OCI-LY7 (cell line): Measurements from ENCODE around the gene PPP3CB.

Experiments used
- CTCF ChIP-seq: fragments of 200-600 bp; sonication (generic); conservative IDR thresholded peaks from 2 replicates; pipeline ENCODE4 v1.5.1; 2014; ENCODE audit warnings: mild to moderate bottlenecking, antibody characterized with exemption, low read length, moderate library complexity, mixed read lengths
- EZH2phosphoT487 ChIP-seq: fragments of 200-600 bp; sonication (generic); IDR thresholded peaks from 2 replicates; pipeline ENCODE4 v1.6.1; 2018; ENCODE audit warnings: low read depth, borderline replicate concordance, mild to moderate bottlenecking, mixed run types, antibody characterized with exemption, low read length, moderate library complexity, mixed read lengths

GRCh38 chr10:73408978-73409521, 86.8 kb downstream of the PPP3CB start:
- TF ChIP-seq CTCF (no peak), EZH2phosphoT487 (no peak)
